CD8-positive, alpha-beta memory T cell (primary cell): ENCODE results near the gene ZKSCAN8. TPM values are rescaled to one million over a fixed set of nuclear protein-coding genes. Genes with fewer than 3 reads are reported as not detected.

ENCODE experiments used
- CTCF ChIA-PET: fragments of 350-600 bp; sonication (Branson Sonifier 250); formaldehyde crosslinking; loops from one replicate; lab custom pipeline; 2021; ENCODE audit warnings: antibody characterized with exemption; lab: Charles Lee
- POLR2A ChIA-PET: fragments of 350-600 bp; sonication (Branson Sonifier 250); formaldehyde crosslinking; loops from one replicate; lab custom pipeline; 2021; ENCODE audit warnings: antibody characterized with exemption; lab: Charles Lee
- DNase-seq, 5 donors: peaks; one replicate each; pipeline versions ENCODE4 v3.0.0 to v3.0.0-alpha.2; 2020 to 2022; ENCODE audit warnings: mixed read lengths in 1 of 5
- H3K27ac ChIP-seq: one replicate; pipeline ENCODE4 v1.7.0; 2013; ENCODE audit warnings: low read depth, mild to moderate bottlenecking, low read length, moderate library complexity
- H3K27me3 ChIP-seq: 2 replicates; pipeline ENCODE4 v1.7.0; 2013; ENCODE audit warnings: low read length, mild to moderate bottlenecking; ENCODE audit not compliant: insufficient read depth, poor library complexity, severe bottlenecking
- H3K36me3 ChIP-seq: 2 replicates; pipeline ENCODE4 v1.7.0; 2013; ENCODE audit warnings: mild to moderate bottlenecking, low read length, moderate library complexity; ENCODE audit not compliant: insufficient read depth
- H3K4me1 ChIP-seq: 2 replicates; pipeline ENCODE4 v1.7.0; 2013; ENCODE audit warnings: mild to moderate bottlenecking, low read length, moderate library complexity; ENCODE audit not compliant: insufficient read depth
- H3K4me3 ChIP-seq: 2 replicates; pipeline ENCODE4 v1.7.0; 2013; ENCODE audit warnings: mild to moderate bottlenecking, low read length
- H3K9me3 ChIP-seq: 2 replicates; pipeline ENCODE4 v1.7.0; 2013; ENCODE audit warnings: mild to moderate bottlenecking, low read length
- H3K27ac Mint-ChIP-seq, 8 donors: one replicate each; pipeline ENCODE4 v1.8.0; 2020 to 2021; ENCODE audit warnings: mixed read lengths in 8 of 8, mild to moderate bottlenecking in 6 of 8, inconsistent platforms in 3 of 8, moderate library complexity in 3 of 8
- H3K27me3 Mint-ChIP-seq, 2 donors: one replicate each; pipeline ENCODE4 v1.8.0; 2020 to 2021; ENCODE audit warnings: mixed read lengths in 2 of 2, mild to moderate bottlenecking in 1 of 2, moderate library complexity in 1 of 2
- H3K36me3 Mint-ChIP-seq, 3 donors: one replicate each; pipeline ENCODE4 v1.8.0; 2020 to 2021; ENCODE audit warnings: mixed read lengths in 3 of 3, inconsistent platforms in 1 of 3, mild to moderate bottlenecking in 1 of 3
- H3K4me1 Mint-ChIP-seq, 3 donors: one replicate each; pipeline ENCODE4 v1.8.0; 2020 to 2021; ENCODE audit warnings: mixed read lengths in 3 of 3, inconsistent platforms in 1 of 3, mild to moderate bottlenecking in 1 of 3
- H3K4me3 Mint-ChIP-seq, 7 donors: one replicate each; pipeline ENCODE4 v1.8.0; 2020 to 2021; ENCODE audit warnings: mixed read lengths in 7 of 7, mild to moderate bottlenecking in 6 of 7, moderate library complexity in 4 of 7, inconsistent platforms in 2 of 7
- H3K9me3 Mint-ChIP-seq, 5 donors: one replicate each; pipeline ENCODE4 v1.8.0; 2020 to 2022; ENCODE audit warnings: mixed read lengths in 5 of 5, mild to moderate bottlenecking in 3 of 5, moderate library complexity in 2 of 5, inconsistent platforms in 1 of 5
- polyA plus RNA-seq: library from polyadenylated mRNA; unstranded; fragments of 300-500 nt; fragmentation: Illumina TruSeq; gene quantifications from one replicate; pipeline ENCODE4 v1.2.3, GENCODE V29; 2021
- total RNA-seq, 2 experiments: library from RNA; stranded (reverse); gene quantifications; one replicate each; pipeline ENCODE4 v1.2.3, GENCODE V29; 2021

ZKSCAN8 gene
- total and polyA plus RNA-seq, 3 experiments from 2014 or later: 1.9 to 17.4 (median 15.6) TPM

GRCh38 chr6:28182255-28182654 is 40.6 kb downstream of the ZKSCAN8 start:
- Mint-ChIP-seq H3K27me3 (peaks cover 10 to 37% of the 10 kb centered on the region in 2 donors), H3K36me3 (peaks cover 0 to 3% (median 1%) of the 10 kb centered on the region in 3 donors), H3K9me3 (peaks cover 4 to 19% (median 10%) of the 10 kb centered on the region in 5 donors), H3K4me3 (no peak overlapping the region), H3K4me1 (no peaks in the 10 kb centered on the region), H3K27ac (no peak overlapping the region)
- H3K27ac ChIP-seq: no peak overlapping the region
- ChIA-PET CTCF (no interaction called here), POLR2A (no interaction called here)
- no peak overlapping the region for H3K4me3 ChIP-seq
- DNase-seq: no peak
- no peaks in the 10 kb centered on the region for H3K27me3 ChIP-seq
- H3K36me3 ChIP-seq: no peaks in the 10 kb centered on the region
- no peaks in the 10 kb centered on the region for H3K4me1 ChIP-seq
- peaks cover 5% of the 10 kb centered on the region for H3K9me3 ChIP-seq

- no peaks in the 10 kb centered on the region for H3K36me3 ChIP-seq
- H3K27ac ChIP-seq: no peak overlapping the region
- H3K36me3 Mint-ChIP-seq: peaks cover 0 to 8% (median 0%) of the 10 kb centered on the region in 3 donors
- POLR2A ChIA-PET: no interaction called here
- no peaks in the 10 kb centered on the region for H3K4me1 ChIP-seq
- H3K4me1 Mint-ChIP-seq: no peaks in the 10 kb centered on the region
- CTCF ChIA-PET: no interaction called here
- no peaks in the 10 kb centered on the region for H3K27me3 ChIP-seq
- H3K27ac Mint-ChIP-seq: no peak overlapping the region
- H3K4me3 Mint-ChIP-seq: no peak overlapping the region
- peaks cover 29% of the 10 kb centered on the region for H3K9me3 ChIP-seq
- no peak overlapping the region for H3K4me3 ChIP-seq
- H3K9me3 Mint-ChIP-seq: peaks cover 39 to 65% (median 50%) of the 10 kb centered on the region in 5 donors
- H3K27me3 Mint-ChIP-seq: peaks cover 8 to 17% of the 10 kb centered on the region in 2 donors
- DNase-seq: no peak
Observed at GRCh38 chr6:28188111-28188979, 46.7 kb downstream of the ZKSCAN8 start.

GRCh38 chr6:28200020-28200419 is 58.3 kb downstream of the ZKSCAN8 start:
- H3K27me3 Mint-ChIP-seq: peaks cover 40 to 82% of the 10 kb centered on the region in 2 donors
- DNase-seq: no peak
- peaks cover 0 to 18% (median 2%) of the 10 kb centered on the region in 3 donors for H3K36me3 Mint-ChIP-seq
- Histone ChIP-seq H3K9me3 (no peaks in the 10 kb centered on the region), H3K4me3 (no peak overlapping the region), H3K27ac (no peak overlapping the region), H3K36me3 (no peaks in the 10 kb centered on the region), H3K27me3 (peaks cover 6% of the 10 kb centered on the region), H3K4me1 (no peaks in the 10 kb centered on the region)
- H3K27ac Mint-ChIP-seq: no peak overlapping the region
- H3K4me3 Mint-ChIP-seq: no peak overlapping the region
- H3K4me1 Mint-ChIP-seq: peaks cover 9 to 13% (median 9%) of the 10 kb centered on the region in 3 donors
- POLR2A ChIA-PET: no interaction called here
- peaks cover 33 to 45% (median 44%) of the 10 kb centered on the region in 5 donors for H3K9me3 Mint-ChIP-seq
- CTCF ChIA-PET: no interaction called here

GRCh38 chr6:28203201-28203600 is 61.5 kb downstream of the ZKSCAN8 start:
- Mint-ChIP-seq H3K9me3 (peaks cover 24 to 42% (median 36%) of the 10 kb centered on the region in 5 donors), H3K27me3 (peaks cover 46 to 86% of the 10 kb centered on the region in 2 donors), H3K36me3 (peaks cover 0 to 4% (median 2%) of the 10 kb centered on the region in 3 donors), H3K4me1 (peaks cover 21 to 25% (median 22%) of the 10 kb centered on the region in 3 donors), H3K4me3 (no peak overlapping the region), H3K27ac (no peak overlapping the region)
- ChIA-PET POLR2A (no interaction called here), CTCF (no interaction called here)
- H3K27ac ChIP-seq: no peak overlapping the region
- peaks cover 7% of the 10 kb centered on the region for H3K4me1 ChIP-seq
- H3K4me3 ChIP-seq: no peak overlapping the region
- H3K36me3 ChIP-seq: no peaks in the 10 kb centered on the region
- DNase-seq: no peak
- no peaks in the 10 kb centered on the region for H3K9me3 ChIP-seq
- H3K27me3 ChIP-seq: peaks cover 18% of the 10 kb centered on the region

- Mint-ChIP-seq H3K27me3 (peaks cover 61 to 84% of the 10 kb centered on the region in 2 donors), H3K27ac (no peak overlapping the region), H3K4me3 (no peak overlapping the region), H3K9me3 (peaks cover 19 to 45% (median 30%) of the 10 kb centered on the region in 5 donors), H3K36me3 (peaks cover 0 to 2% (median 0%) of the 10 kb centered on the region in 3 donors), H3K4me1 (peaks cover 23 to 30% (median 26%) of the 10 kb centered on the region in 3 donors)
- CTCF ChIA-PET: no interaction called here
- H3K27ac ChIP-seq: no peak overlapping the region
- POLR2A ChIA-PET: no interaction called here
- DNase-seq: no peak
- H3K4me3 ChIP-seq: no peak overlapping the region
- peaks cover 7% of the 10 kb centered on the region for H3K4me1 ChIP-seq
- H3K27me3 ChIP-seq: peaks cover 45% of the 10 kb centered on the region
- no peaks in the 10 kb centered on the region for H3K9me3 ChIP-seq
- no peaks in the 10 kb centered on the region for H3K36me3 ChIP-seq
Observed at GRCh38 chr6:28205879-28206278, 64.2 kb downstream of the ZKSCAN8 start.

GRCh38 chr6:28206527-28206926 is 64.8 kb downstream of the ZKSCAN8 start:
- Mint-ChIP-seq H3K27me3 (peaks cover 68 to 84% of the 10 kb centered on the region in 2 donors), H3K27ac (no peak overlapping the region)
- CTCF ChIA-PET: no interaction called here

GRCh38 chr6:28206928-28207509 is 65.3 kb downstream of the ZKSCAN8 start:
- no peaks in the 10 kb centered on the region for H3K36me3 ChIP-seq
- H3K4me3 Mint-ChIP-seq: peak overlapping the region in 5 of 7 donors; percentile 62 to 92 (median 70)
- peaks cover 56% of the 10 kb centered on the region for H3K27me3 ChIP-seq
- H3K4me1 Mint-ChIP-seq: peaks cover 24 to 31% (median 28%) of the 10 kb centered on the region in 3 donors
- H3K27ac ChIP-seq: no peak overlapping the region
- no peaks in the 10 kb centered on the region for H3K9me3 ChIP-seq
- H3K4me3 ChIP-seq: no peak overlapping the region
- no peak for DNase-seq
- H3K4me1 ChIP-seq: peaks cover 10% of the 10 kb centered on the region
- H3K27me3 Mint-ChIP-seq: peaks cover 73 to 84% of the 10 kb centered on the region in 2 donors
- peak overlapping the region in 1 of 8 donors; percentile 27 for H3K27ac Mint-ChIP-seq
- peaks cover 0 to 2% (median 0%) of the 10 kb centered on the region in 3 donors for H3K36me3 Mint-ChIP-seq
- POLR2A ChIA-PET: no interaction called here
- CTCF ChIA-PET: no interaction called here
- H3K9me3 Mint-ChIP-seq: peaks cover 19 to 45% (median 30%) of the 10 kb centered on the region in 5 donors

More at GRCh38 chr6:28206527-28206926, 64.8 kb downstream of the ZKSCAN8 start:
- DNase-seq: no peak
- no peak overlapping the region for H3K4me3 Mint-ChIP-seq
- Histone ChIP-seq H3K27me3 (peaks cover 51% of the 10 kb centered on the region), H3K36me3 (no peaks in the 10 kb centered on the region), H3K27ac (no peak overlapping the region), H3K4me3 (no peak overlapping the region), H3K4me1 (peaks cover 7% of the 10 kb centered on the region), H3K9me3 (no peaks in the 10 kb centered on the region)
- POLR2A ChIA-PET: no interaction called here
- H3K4me1 Mint-ChIP-seq: peaks cover 23 to 31% (median 26%) of the 10 kb centered on the region in 3 donors
- H3K36me3 Mint-ChIP-seq: peaks cover 0 to 2% (median 0%) of the 10 kb centered on the region in 3 donors
- H3K9me3 Mint-ChIP-seq: peaks cover 19 to 45% (median 30%) of the 10 kb centered on the region in 5 donors
